Measurements from ENCODE around the gene ZBED6.
A peak's percentile ranks its signal among the peaks of the same experiment; 100 is the strongest.
"Not testable (repeated sequence)": the region's sequence is repeated elsewhere in the genome, so short reads cannot be mapped to it uniquely, and the experiment has no call there.

ZBED6 gene

GRCh38 chr1:203795441-203796235 lies at the start of gene ZBED6, which contains the start of gene ZC3H11A:
Gene ZBED6, plus strand, starts transcription at chr1:203795623. Its CDS starts 1,900 bp downstream, at chr1:203797523.
Gene ZC3H11A, plus strand, starts transcription at chr1:203795623. Its CDS starts 21,448 bp downstream, at chr1:203817071.
- DNase-seq: peak; percentile 89 to 99 (median 96)

GRCh38 chr1:203746281-203746680 lies 49.1 kb upstream of the ZBED6 start:
- no peak for DNase-seq

- DNase-seq: no peak
Observed at GRCh38 chr1:203751051-203751450, 44.4 kb upstream of the ZBED6 start.

GRCh38 chr1:203751618-203752361 lies 43.6 kb upstream of the ZBED6 start:
- not testable (repeated sequence) for DNase-seq

- DNase-seq: peak in 3 of 6 experiments; percentile 16 to 37 (median 24)
Observed at GRCh38 chr1:203754455-203754864, 41.0 kb upstream of the ZBED6 start.

GRCh38 chr1:203756036-203756435 lies 39.4 kb upstream of the ZBED6 start:
- DNase-seq: no peak

- DNase-seq: not testable (repeated sequence)
Observed at GRCh38 chr1:203758749-203759148, 36.7 kb upstream of the ZBED6 start.

- DNase-seq: no peak
Observed at GRCh38 chr1:203760506-203760905, 34.9 kb upstream of the ZBED6 start.

- not testable (repeated sequence) for DNase-seq
Observed at GRCh38 chr1:203761958-203762357, 33.5 kb upstream of the ZBED6 start.

GRCh38 chr1:203763505-203763904 lies 31.9 kb upstream of the ZBED6 start:
- DNase-seq: no peak

GRCh38 chr1:203764105-203765028 lies 31.1 kb upstream of the ZBED6 start:
- no peak for DNase-seq

- DNase-seq: peak; percentile 33 to 84 (median 66)
Observed at GRCh38 chr1:203765029-203765837, 30.2 kb upstream of the ZBED6 start, which contains the start of gene LAX1. Gene LAX1, plus strand, starts transcription at chr1:203765183. Its CDS starts 383 bp downstream, at chr1:203765566.

GRCh38 chr1:203768256-203768655 lies 27.2 kb upstream of the ZBED6 start:
- no peak for DNase-seq

- no peak for DNase-seq
Observed at GRCh38 chr1:203769505-203770343, 25.7 kb upstream of the ZBED6 start.

- DNase-seq: no peak
Observed at GRCh38 chr1:203771901-203772301, 23.5 kb upstream of the ZBED6 start.

- DNase-seq: no peak
Observed at GRCh38 chr1:203772836-203773235, 22.6 kb upstream of the ZBED6 start.

GRCh38 chr1:203776636-203777035 lies 18.8 kb upstream of the ZBED6 start:
- DNase-seq: peak in 1 of 6 experiments; percentile 4

GRCh38 chr1:203777596-203777995 lies 17.8 kb upstream of the ZBED6 start:
- no peak for DNase-seq

- no peak for DNase-seq
Observed at GRCh38 chr1:203778146-203778545, 17.3 kb upstream of the ZBED6 start.

- DNase-seq: no peak
Observed at GRCh38 chr1:203778789-203779188, 16.6 kb upstream of the ZBED6 start.

- no peak for DNase-seq
Observed at GRCh38 chr1:203781962-203782361, 13.5 kb upstream of the ZBED6 start.
